MM.1S (cell line): ENCODE data around the gene CHST1.

Experiments used
- DNase-seq: peaks from one replicate; pipeline ENCODE4 v3.0.0-alpha.2; 2015
- H2AFZ ChIP-seq: fragments of 300-600 bp; sonication (generic); 2 replicates; pipeline ENCODE4 v1.6.0; 2016; ENCODE audit warnings: antibody characterized with exemption, low read length
- H3F3A ChIP-seq: fragments of 300-600 bp; sonication (generic); 2 replicates; pipeline ENCODE4 v1.6.1; 2016; ENCODE audit warnings: mild to moderate bottlenecking, antibody characterized with exemption, low read length, moderate library complexity, mixed read lengths; ENCODE audit not compliant: insufficient read depth
- H3K27ac ChIP-seq: fragments of 300-600 bp; sonication (generic); 2 replicates; pipeline ENCODE4 v1.5.1; 2016; ENCODE audit warnings: mild to moderate bottlenecking, low read length
- H3K27me3 ChIP-seq: fragments of 300-600 bp; sonication (generic); replicated peaks from 2 replicates; pipeline ENCODE4 v1.6.0; 2016; ENCODE audit warnings: low read length; ENCODE audit not compliant: insufficient read depth
- H3K36me3 ChIP-seq: fragments of 300-600 bp; sonication (generic); replicated peaks from 2 replicates; pipeline ENCODE4 v1.6.1; 2016; ENCODE audit warnings: mild to moderate bottlenecking, low read length, mixed read lengths; ENCODE audit not compliant: insufficient read depth
- H3K4me1 ChIP-seq: fragments of 300-600 bp; sonication (generic); 2 replicates; pipeline ENCODE4 v1.6.1; 2016; ENCODE audit warnings: low read length, mixed read lengths
- H3K4me2 ChIP-seq: fragments of 300-600 bp; sonication (generic); 2 replicates; pipeline ENCODE4 v1.6.0; 2016; ENCODE audit warnings: low read depth, low read length
- H3K4me3 ChIP-seq: fragments of 300-600 bp; sonication (generic); 2 replicates; pipeline ENCODE4 v1.5.1; 2016; ENCODE audit warnings: low read length, mixed read lengths
- H3K79me2 ChIP-seq: fragments of 300-600 bp; sonication (generic); 2 replicates; pipeline ENCODE4 v1.6.1; 2016; ENCODE audit warnings: mixed run types, low read length, mixed read lengths
- H3K9ac ChIP-seq: fragments of 300-600 bp; sonication (generic); 2 replicates; pipeline ENCODE4 v1.6.1; 2016; ENCODE audit warnings: low read length, mixed read lengths
- H3K9me2 ChIP-seq: fragments of 300-600 bp; sonication (generic); replicated peaks from 2 replicates; pipeline ENCODE4 v1.6.1; 2016; ENCODE audit warnings: mild to moderate bottlenecking, low read length, mixed read lengths; ENCODE audit not compliant: insufficient read depth
- H3K9me3 ChIP-seq: fragments of 300-600 bp; sonication (generic); replicated peaks from 2 replicates; pipeline ENCODE4 v1.6.1; 2016; ENCODE audit warnings: mild to moderate bottlenecking, low read length, mixed read lengths; ENCODE audit not compliant: insufficient read depth
- H4K20me1 ChIP-seq: fragments of 300-600 bp; sonication (generic); 2 replicates; pipeline ENCODE4 v1.6.1; 2016; ENCODE audit warnings: mild to moderate bottlenecking, low read length, moderate library complexity, mixed read lengths; ENCODE audit not compliant: insufficient read depth
- EZH2 ChIP-seq: fragments of 300-600 bp; sonication (generic); optimal IDR thresholded peaks from 2 replicates; pipeline ENCODE3; 2017; ENCODE audit warnings: low read depth, mild to moderate bottlenecking, antibody characterized with exemption, low read length, mixed read lengths
- EZH2phosphoT487 ChIP-seq: fragments of 300-600 bp; sonication (generic); IDR thresholded peaks from 2 replicates; pipeline ENCODE4 v1.6.1; 2018; ENCODE audit warnings: antibody characterized with exemption, low read length
- TF ChIP-seq, protein P1 (sequence below): fragments of 300-600 bp; sonication (generic); IDR thresholded peaks from 2 replicates; pipeline ENCODE4 v1.5.1; 2016; ENCODE audit warnings: antibody characterized with exemption, low read length, mixed read lengths

CHST1 gene

DNA sequence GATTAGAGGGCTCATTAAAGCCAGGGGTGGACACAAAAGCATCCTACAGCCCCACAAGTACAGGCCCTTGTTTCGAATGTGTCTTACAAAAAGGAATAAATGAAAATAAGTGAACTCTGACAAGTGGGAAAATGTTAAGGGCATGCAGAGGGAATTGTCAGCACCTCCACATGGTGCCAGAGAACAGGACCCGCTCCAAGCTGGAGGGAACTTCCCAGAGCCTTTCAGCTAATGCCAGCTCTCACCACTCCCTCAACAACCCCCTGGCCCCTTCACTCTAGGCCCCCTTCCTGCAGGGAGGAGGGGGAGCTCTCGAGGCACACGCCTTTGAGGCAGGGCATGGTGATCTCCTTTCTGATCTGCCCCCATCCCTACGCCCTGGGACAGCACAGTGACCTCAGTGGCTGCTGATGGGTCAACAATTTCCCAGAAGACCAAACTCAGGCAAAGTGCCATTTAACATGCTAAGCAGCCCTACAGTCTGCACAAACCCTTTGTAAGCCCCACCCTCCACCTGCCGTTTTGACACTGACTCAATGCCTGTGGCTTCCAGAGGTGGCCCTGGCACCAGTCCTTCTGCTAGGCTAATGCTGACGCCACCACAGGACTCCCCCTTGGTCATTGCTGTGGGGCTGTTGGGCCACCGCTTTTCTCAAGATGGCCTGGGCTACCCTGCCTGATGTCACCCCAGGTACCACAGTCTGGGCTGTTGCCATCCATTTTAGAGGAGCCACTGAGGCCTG lies 12.5 kb upstream of the CHST1 start:
- H3K36me3 ChIP-seq, result no peaks in the 10 kb centered on the region
- DNase-seq, result no peak
- H2AFZ ChIP-seq, result no peak overlapping the region
- TF ChIP-seq, protein P1, sequence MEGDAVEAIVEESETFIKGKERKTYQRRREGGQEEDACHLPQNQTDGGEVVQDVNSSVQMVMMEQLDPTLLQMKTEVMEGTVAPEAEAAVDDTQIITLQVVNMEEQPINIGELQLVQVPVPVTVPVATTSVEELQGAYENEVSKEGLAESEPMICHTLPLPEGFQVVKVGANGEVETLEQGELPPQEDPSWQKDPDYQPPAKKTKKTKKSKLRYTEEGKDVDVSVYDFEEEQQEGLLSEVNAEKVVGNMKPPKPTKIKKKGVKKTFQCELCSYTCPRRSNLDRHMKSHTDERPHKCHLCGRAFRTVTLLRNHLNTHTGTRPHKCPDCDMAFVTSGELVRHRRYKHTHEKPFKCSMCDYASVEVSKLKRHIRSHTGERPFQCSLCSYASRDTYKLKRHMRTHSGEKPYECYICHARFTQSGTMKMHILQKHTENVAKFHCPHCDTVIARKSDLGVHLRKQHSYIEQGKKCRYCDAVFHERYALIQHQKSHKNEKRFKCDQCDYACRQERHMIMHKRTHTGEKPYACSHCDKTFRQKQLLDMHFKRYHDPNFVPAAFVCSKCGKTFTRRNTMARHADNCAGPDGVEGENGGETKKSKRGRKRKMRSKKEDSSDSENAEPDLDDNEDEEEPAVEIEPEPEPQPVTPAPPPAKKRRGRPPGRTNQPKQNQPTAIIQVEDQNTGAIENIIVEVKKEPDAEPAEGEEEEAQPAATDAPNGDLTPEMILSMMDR, result no peak
- TF ChIP-seq EZH2phosphoT487 (no peak), EZH2 (no peak)
- H3K27me3 ChIP-seq, result 0 out of 2 replicates have a peak, but pooled peaks cover 10% of the 10 kb centered on the region
- no peaks in the 10 kb centered on the region for H3K9me3 ChIP-seq
- H3K9ac ChIP-seq, result no peak overlapping the region
- H3K79me2 ChIP-seq, result no peaks in the 10 kb centered on the region
- H4K20me1 ChIP-seq, result no peaks in the 10 kb centered on the region
- no peak overlapping the region for H3K4me3 ChIP-seq
- no peaks in the 10 kb centered on the region for H3F3A ChIP-seq
- H3K4me1 ChIP-seq, result no peaks in the 10 kb centered on the region
- H3K4me2 ChIP-seq, result no peak overlapping the region
- H3K9me2 ChIP-seq, result no peaks in the 10 kb centered on the region
- H3K27ac ChIP-seq, result no peak overlapping the region

- Histone ChIP-seq H2AFZ (no peak overlapping the region), H3K27ac (no peak overlapping the region), H4K20me1 (no peaks in the 10 kb centered on the region), H3K27me3 (0 out of 2 replicates have a peak, but pooled peaks cover 5% of the 10 kb centered on the region), H3K4me2 (no peak overlapping the region), H3K36me3 (no peaks in the 10 kb centered on the region), H3K79me2 (no peaks in the 10 kb centered on the region), H3F3A (no peaks in the 10 kb centered on the region), H3K9me3 (no peaks in the 10 kb centered on the region), H3K9me2 (no peaks in the 10 kb centered on the region), H3K9ac (no peak overlapping the region), H3K4me1 (no peaks in the 10 kb centered on the region), H3K4me3 (no peak overlapping the region)
- TF ChIP-seq, protein P1, result no peak
- TF ChIP-seq EZH2 (no peak), EZH2phosphoT487 (no peak)
- no peak for DNase-seq
Observed at GRCh38 chr11:45676522-45677095, 11.2 kb upstream of the CHST1 start.

GRCh38 chr11:45675646-45676045 lies 10.2 kb upstream of the CHST1 start:
- no peak overlapping the region for H3K4me2 ChIP-seq
- H3K4me3 ChIP-seq, result no peak overlapping the region
- TF ChIP-seq, protein P1, result no peak
- TF ChIP-seq EZH2 (no peak), EZH2phosphoT487 (no peak)
- H3K36me3 ChIP-seq, result no peaks in the 10 kb centered on the region
- DNase-seq, result no peak
- H3K79me2 ChIP-seq, result no peaks in the 10 kb centered on the region
- no peaks in the 10 kb centered on the region for H3K9me2 ChIP-seq
- no peaks in the 10 kb centered on the region for H4K20me1 ChIP-seq
- H3K27me3 ChIP-seq, result 0 out of 2 replicates have a peak, but pooled peaks cover under 1% of the 10 kb centered on the region
- H3F3A ChIP-seq, result no peaks in the 10 kb centered on the region
- H2AFZ ChIP-seq, result no peak overlapping the region
- H3K9ac ChIP-seq, result no peak overlapping the region
- H3K4me1 ChIP-seq, result no peaks in the 10 kb centered on the region
- no peak overlapping the region for H3K27ac ChIP-seq
- no peaks in the 10 kb centered on the region for H3K9me3 ChIP-seq
